Nephron (organoid): Measurements from ENCODE around the gene CEP192.

Experiments used
- H3K27ac Mint-ChIP-seq, 3 experiments: 2 replicates each; pipeline ENCODE4 v1.8.0; 2020; ENCODE audit warnings: mixed read lengths in 3 of 3, mild to moderate bottlenecking in 2 of 3, moderate library complexity in 1 of 3
- H3K27me3 Mint-ChIP-seq: 2 replicates; pipeline ENCODE4 v1.8.0; 2021; ENCODE audit warnings: low read depth, mild to moderate bottlenecking, moderate library complexity, mixed read lengths
- H3K36me3 Mint-ChIP-seq: 2 replicates; pipeline ENCODE4 v1.8.0; 2020; ENCODE audit warnings: low read depth, mixed read lengths
- H3K4me1 Mint-ChIP-seq: 2 replicates; pipeline ENCODE4 v1.8.0; 2020; ENCODE audit warnings: mixed read lengths
- H3K4me3 Mint-ChIP-seq, 3 experiments: 2 replicates each; pipeline ENCODE4 v1.8.0; 2020; ENCODE audit warnings: mild to moderate bottlenecking in 3 of 3, mixed read lengths in 3 of 3, moderate library complexity in 2 of 3
- H3K9me3 Mint-ChIP-seq: 2 replicates; pipeline ENCODE4 v1.8.0; 2020; ENCODE audit warnings: mixed read lengths
- TF ChIP-seq, protein P1 (sequence below), 3 experiments: fragments of 200-600 bp; sonication (generic); IDR thresholded peaks; one replicate each; pipeline ENCODE4 v1.5.0; 2021; ENCODE audit warnings: antibody characterized with exemption in 3 of 3; ENCODE audit not compliant: unreplicated experiment in 3 of 3

The CEP192 gene

DNA sequence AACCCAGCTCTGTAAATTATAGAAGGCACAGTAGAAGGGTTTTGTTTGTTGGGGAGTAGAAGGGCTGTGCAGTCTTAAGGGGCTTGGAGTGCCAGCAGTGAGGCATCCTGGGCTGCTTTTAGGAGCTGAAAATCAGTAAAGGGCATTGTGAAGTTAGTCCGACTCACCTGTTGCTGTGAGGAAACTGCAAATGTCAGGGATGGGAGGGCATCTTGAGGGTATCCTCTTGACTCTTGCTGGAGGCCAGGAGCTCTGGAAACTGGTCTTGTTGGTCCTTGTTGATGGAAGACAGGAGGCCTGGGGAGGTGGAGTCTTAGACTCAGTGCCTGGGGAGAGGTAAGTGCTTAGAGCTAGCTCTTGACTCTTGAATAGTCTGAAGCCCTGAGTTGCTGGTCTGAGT, 14.1 kb downstream of the CEP192 start:
- TF ChIP-seq, protein P1, sequence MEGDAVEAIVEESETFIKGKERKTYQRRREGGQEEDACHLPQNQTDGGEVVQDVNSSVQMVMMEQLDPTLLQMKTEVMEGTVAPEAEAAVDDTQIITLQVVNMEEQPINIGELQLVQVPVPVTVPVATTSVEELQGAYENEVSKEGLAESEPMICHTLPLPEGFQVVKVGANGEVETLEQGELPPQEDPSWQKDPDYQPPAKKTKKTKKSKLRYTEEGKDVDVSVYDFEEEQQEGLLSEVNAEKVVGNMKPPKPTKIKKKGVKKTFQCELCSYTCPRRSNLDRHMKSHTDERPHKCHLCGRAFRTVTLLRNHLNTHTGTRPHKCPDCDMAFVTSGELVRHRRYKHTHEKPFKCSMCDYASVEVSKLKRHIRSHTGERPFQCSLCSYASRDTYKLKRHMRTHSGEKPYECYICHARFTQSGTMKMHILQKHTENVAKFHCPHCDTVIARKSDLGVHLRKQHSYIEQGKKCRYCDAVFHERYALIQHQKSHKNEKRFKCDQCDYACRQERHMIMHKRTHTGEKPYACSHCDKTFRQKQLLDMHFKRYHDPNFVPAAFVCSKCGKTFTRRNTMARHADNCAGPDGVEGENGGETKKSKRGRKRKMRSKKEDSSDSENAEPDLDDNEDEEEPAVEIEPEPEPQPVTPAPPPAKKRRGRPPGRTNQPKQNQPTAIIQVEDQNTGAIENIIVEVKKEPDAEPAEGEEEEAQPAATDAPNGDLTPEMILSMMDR (IDR thresholded peaks at IDR 0.05; ENCODE audit: unreplicated experiment in 3 of 3) = no peak
- no peaks in the 10 kb centered on the region for H3K27me3 Mint-ChIP-seq
- H3K36me3 Mint-ChIP-seq = peaks cover 26% of the 10 kb centered on the region

DNA sequence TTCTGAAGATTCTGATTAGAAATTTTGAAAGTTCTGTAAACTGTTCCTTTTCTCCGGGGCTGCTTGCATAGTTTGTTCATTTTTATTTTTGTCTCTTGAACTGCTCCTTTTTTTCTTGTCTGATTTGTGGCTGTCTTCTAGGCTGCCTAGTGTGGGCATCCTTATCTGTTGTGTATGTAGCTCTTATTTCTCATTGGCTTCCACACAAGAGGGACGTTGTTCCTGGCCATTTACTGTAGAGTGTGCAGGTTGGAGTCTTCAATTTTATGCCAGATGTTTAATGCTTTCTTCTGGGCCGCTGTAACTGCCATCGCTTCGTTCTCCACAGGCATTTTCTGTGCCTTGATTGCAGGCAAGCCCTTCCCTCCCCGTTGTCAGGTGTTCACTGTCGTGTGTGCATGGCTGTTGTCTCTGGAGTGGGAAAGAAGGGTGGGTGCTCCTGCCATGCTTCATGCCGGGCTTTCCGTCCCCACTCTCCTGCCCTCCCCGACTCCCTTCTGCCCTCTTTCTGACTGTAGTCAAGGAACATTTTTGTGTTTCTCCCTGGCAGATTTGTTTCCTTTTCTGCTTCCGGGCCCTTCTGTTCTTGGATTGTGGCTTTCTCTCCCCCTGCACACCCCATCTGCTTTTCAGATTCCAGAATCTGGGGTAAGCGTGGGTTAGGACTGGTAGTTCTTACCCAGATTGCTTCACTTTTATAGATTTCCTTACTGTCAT, 15.5 kb downstream of the CEP192 start:
- no peak overlapping the region for H3K4me3 Mint-ChIP-seq
- peaks cover 29% of the 10 kb centered on the region for H3K36me3 Mint-ChIP-seq
- TF ChIP-seq, protein P1 (IDR thresholded peaks at IDR 0.05; ENCODE audit: unreplicated experiment in 3 of 3) = no peak
- H3K4me1 Mint-ChIP-seq = no peaks in the 10 kb centered on the region
- no peaks in the 10 kb centered on the region for H3K27me3 Mint-ChIP-seq
- H3K27ac Mint-ChIP-seq = no peak overlapping the region
- no peaks in the 10 kb centered on the region for H3K9me3 Mint-ChIP-seq

More for the DNA sequence above, 14.1 kb downstream of the CEP192 start:
- no peak overlapping the region for H3K4me3 Mint-ChIP-seq
- H3K27ac Mint-ChIP-seq = no peak overlapping the region
- H3K9me3 Mint-ChIP-seq = no peaks in the 10 kb centered on the region
- H3K4me1 Mint-ChIP-seq = no peaks in the 10 kb centered on the region

DNA sequence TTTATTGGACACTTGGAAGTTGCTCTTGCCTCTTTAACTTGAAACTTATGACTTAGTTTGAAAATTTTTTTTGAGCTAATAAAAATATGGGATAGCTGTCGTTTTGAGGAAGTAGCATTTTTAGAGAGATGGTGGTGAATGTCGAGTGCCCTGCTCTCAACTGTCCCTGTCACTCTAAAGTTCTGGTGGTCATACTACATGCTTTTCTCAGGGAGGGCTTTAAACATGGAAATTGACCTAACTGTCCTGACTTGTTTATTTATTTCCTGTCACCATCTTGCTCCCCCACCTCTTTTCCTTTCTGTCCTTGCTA, 16.0 kb downstream of the CEP192 start:
- no peak overlapping the region for H3K27ac Mint-ChIP-seq
- H3K9me3 Mint-ChIP-seq = no peaks in the 10 kb centered on the region
- TF ChIP-seq, protein P1 (IDR thresholded peaks at IDR 0.05; ENCODE audit: unreplicated experiment in 3 of 3) = no peak
- H3K36me3 Mint-ChIP-seq = peaks cover 32% of the 10 kb centered on the region
- H3K4me1 Mint-ChIP-seq = no peaks in the 10 kb centered on the region
- H3K4me3 Mint-ChIP-seq = no peak overlapping the region
- no peaks in the 10 kb centered on the region for H3K27me3 Mint-ChIP-seq

DNA sequence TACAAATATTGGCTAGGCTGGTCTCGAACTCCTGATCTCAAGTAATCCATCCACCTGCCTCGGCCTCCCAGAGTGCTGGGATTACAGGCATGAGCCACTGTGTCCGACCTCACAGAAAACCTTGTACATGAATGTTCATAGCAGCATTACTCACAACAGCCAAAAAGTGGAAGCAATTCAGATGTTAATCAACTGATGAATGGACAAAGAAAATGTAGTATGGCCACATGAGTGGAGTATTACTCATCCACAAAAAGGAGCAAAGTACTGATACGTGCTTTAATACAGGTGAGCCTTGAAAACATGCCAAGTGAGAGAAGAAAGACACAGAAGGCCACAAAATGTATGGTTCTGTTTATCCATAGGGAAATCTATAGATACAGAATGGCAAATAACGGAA, 20.6 kb downstream of the CEP192 start:
- Mint-ChIP-seq H3K9me3 (no peaks in the 10 kb centered on the region), H3K36me3 (peaks cover 56% of the 10 kb centered on the region), H3K4me3 (no peak overlapping the region), H3K27me3 (no peaks in the 10 kb centered on the region), H3K27ac (no peak overlapping the region), H3K4me1 (no peaks in the 10 kb centered on the region)
- TF ChIP-seq, protein P1 (IDR thresholded peaks at IDR 0.05; ENCODE audit: unreplicated experiment in 3 of 3) = no peak

DNA sequence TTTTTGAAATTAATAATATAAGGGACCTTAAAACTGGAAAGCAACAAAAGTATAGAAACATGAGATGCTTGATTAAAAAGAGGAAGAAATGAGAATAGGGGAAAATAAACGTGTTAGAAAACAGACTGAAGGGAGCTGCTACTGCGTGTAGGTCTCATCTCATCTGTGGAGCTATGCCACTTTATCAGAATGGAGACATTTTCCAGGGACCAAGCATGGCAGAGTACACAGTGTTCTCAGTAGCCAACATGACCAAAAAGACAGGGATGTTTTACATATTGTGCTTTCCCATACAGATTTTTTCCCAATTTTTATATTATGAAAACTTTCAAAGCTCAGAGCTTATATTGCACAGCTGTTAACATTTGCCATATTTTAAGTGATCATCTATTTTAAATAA, 23.1 kb downstream of the CEP192 start:
- Mint-ChIP-seq H3K9me3 (no peaks in the 10 kb centered on the region), H3K36me3 (peaks cover 64% of the 10 kb centered on the region), H3K27ac (no peak overlapping the region), H3K27me3 (no peaks in the 10 kb centered on the region), H3K4me1 (no peaks in the 10 kb centered on the region), H3K4me3 (no peak overlapping the region)
- TF ChIP-seq, protein P1 (IDR thresholded peaks at IDR 0.05; ENCODE audit: unreplicated experiment in 3 of 3) = no peak

DNA sequence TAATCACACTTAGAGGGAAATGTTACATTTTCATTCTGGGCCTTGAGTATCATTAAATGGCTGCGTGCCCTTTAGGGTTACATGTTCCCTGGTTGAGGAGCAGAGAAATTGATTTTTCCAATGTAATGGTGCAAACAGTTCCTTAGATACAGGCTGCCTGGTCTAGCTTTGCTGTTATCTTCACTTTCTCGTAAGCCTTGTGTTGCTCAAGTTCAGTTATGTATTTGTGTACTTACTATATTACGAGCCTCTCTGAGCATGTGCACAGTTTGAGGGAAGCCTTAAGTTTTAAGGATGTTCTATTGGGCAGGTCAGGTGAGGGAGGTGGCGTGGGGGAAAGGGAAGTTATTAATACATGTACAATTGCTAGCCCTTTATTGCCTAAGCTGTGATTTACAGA, 23.7 kb downstream of the CEP192 start:
- Mint-ChIP-seq H3K36me3 (peaks cover 62% of the 10 kb centered on the region), H3K9me3 (no peaks in the 10 kb centered on the region), H3K27ac (no peak overlapping the region), H3K27me3 (no peaks in the 10 kb centered on the region), H3K4me3 (no peak overlapping the region), H3K4me1 (no peaks in the 10 kb centered on the region)
- TF ChIP-seq, protein P1 (IDR thresholded peaks at IDR 0.05; ENCODE audit: unreplicated experiment in 3 of 3) = no peak
